ENCODE measurements around the gene LCNL1. TPM values are rescaled to one million over a fixed set of nuclear protein-coding genes. Genes with fewer than 3 reads are reported as not detected.

LCNL1 gene
- total and polyA plus RNA-seq, 10 of the 15 experiments (the other 5 are each of a cell fraction or from before 2014, with no cell fraction given): not detected

GRCh38 chr9:136971746-136972145 is 11.0 kb upstream of the LCNL1 start:
- ATAC-seq (no peak), FAIRE-seq (no peak), DNase-seq (ENCODE audit: low read depth, low spot score) (no peak)
- SMC1A ChIA-PET (ENCODE audit: uncharacterized antibody, unreplicated experiment): no interaction called here
- CTCF ChIA-PET: interaction anchor here (2.0 kb wide), 1 partner anchor 58 kb away, joined by 5 read pairs; no protein-coding TSS in a partner anchor
- H3K4me3 ChIP-seq: no peak overlapping the region
- no peaks in the 10 kb centered on the region for H3K79me2 ChIP-seq (ENCODE audit: control insufficient read depth, insufficient read depth, low read length)
- no peak overlapping the region for H3K9ac ChIP-seq (ENCODE audit: control insufficient read depth, insufficient read depth, low read length)
- H3K4me2 ChIP-seq (ENCODE audit: control insufficient read depth, insufficient read depth): no peak overlapping the region
- RAD21 ChIA-PET (ENCODE audit: unreplicated experiment): no interaction called here
- no peaks in the 10 kb centered on the region for H3K36me3 ChIP-seq (ENCODE audit: control insufficient read depth in 2 of 2, insufficient read depth in 2 of 2, low read length in 1 of 2)
- intact Hi-C loops (cut with micrococcal nuclease; ENCODE audit: unreplicated experiment) (no loop called here), in situ Hi-C loops (cut with MboI) (no loop called here)
- no peaks in the 10 kb centered on the region for H4K20me1 ChIP-seq (ENCODE audit: control insufficient read depth, insufficient read depth)
- no TSS peak for BruUV-seq (replicated peaks)
- no peaks in the 10 kb centered on the region for H3K9me3 ChIP-seq (replicated peaks; ENCODE audit: control insufficient read depth, insufficient read depth, low read length)
- no peaks in the 10 kb centered on the region; a peak in 1 of 4 replicates for H3K27me3 ChIP-seq (replicated peaks in 1 of 2; ENCODE audit: control insufficient read depth in 2 of 2, insufficient read depth in 2 of 2, low read length in 1 of 2)
- H3K27ac ChIP-seq (ENCODE audit: control insufficient read depth, insufficient read depth): no peak overlapping the region
- 15% methylated on average over 14 of the region's 14 CpGs for WGBS (ENCODE audit: insufficient coverage, insufficient replicate concordance, low lambda C conversion rate, missing lambda C conversion rate)
- H3K4me1 ChIP-seq (ENCODE audit: control insufficient read depth, insufficient read depth, low read length): no peaks in the 10 kb centered on the region
- H2AFZ ChIP-seq (ENCODE audit: control insufficient read depth, low read depth, low read length): no peak overlapping the region
- POLR2A ChIA-PET: no interaction called here
- TF ChIP-seq RAD51 (IDR thresholded peaks at IDR 0.05) (no peak), KAT2A (conservative IDR thresholded peaks at IDR 0.05; ENCODE audit: control insufficient read depth, low read depth, low read length) (no peak), NFIC (IDR thresholded peaks at IDR 0.05; ENCODE audit: low read depth, low read length) (no peak), CTCF (IDR thresholded peaks at IDR 0.05 in 2 of 3, conservative IDR thresholded peaks at IDR 0.05 in 1 of 3; ENCODE audit: control insufficient read depth in 2 of 3, extremely low read depth in 1 of 3, insufficient read depth in 1 of 3, low read depth in 3 of 3, low read length in 3 of 3) (no peak), CREB1 (IDR thresholded peaks at IDR 0.05; ENCODE audit: low read depth) (no peak), WRNIP1 (IDR thresholded peaks at IDR 0.05; ENCODE audit: borderline replicate concordance, low read depth, low read length) (no peak), GATAD2B (conservative IDR thresholded peaks at IDR 0.05; ENCODE audit: low read depth) (no peak), TCF7 (IDR thresholded peaks at IDR 0.05; ENCODE audit: borderline replicate concordance) (no peak), MEF2B (IDR thresholded peaks at IDR 0.05; ENCODE audit: partially characterized antibody, poor library complexity, severe bottlenecking) (no peak), MTA3 (IDR thresholded peaks at IDR 0.05; ENCODE audit: borderline replicate concordance, low read length) (no peak), SMAD1 (IDR thresholded peaks at IDR 0.05; ENCODE audit: low read depth, partially characterized antibody) (no peak), TARDBP (IDR thresholded peaks at IDR 0.05; ENCODE audit: borderline replicate concordance) (no peak)
- TF ChIP-seq, protein P1, sequence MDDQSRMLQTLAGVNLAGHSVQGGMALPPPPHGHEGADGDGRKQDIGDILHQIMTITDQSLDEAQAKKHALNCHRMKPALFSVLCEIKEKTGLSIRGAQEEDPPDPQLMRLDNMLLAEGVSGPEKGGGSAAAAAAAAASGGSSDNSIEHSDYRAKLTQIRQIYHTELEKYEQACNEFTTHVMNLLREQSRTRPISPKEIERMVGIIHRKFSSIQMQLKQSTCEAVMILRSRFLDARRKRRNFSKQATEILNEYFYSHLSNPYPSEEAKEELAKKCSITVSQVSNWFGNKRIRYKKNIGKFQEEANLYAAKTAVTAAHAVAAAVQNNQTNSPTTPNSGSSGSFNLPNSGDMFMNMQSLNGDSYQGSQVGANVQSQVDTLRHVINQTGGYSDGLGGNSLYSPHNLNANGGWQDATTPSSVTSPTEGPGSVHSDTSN (IDR thresholded peaks at IDR 0.05; ENCODE audit: insufficient replicate concordance, low read depth, low read length): no peak
- TF ChIP-seq, protein P2, sequence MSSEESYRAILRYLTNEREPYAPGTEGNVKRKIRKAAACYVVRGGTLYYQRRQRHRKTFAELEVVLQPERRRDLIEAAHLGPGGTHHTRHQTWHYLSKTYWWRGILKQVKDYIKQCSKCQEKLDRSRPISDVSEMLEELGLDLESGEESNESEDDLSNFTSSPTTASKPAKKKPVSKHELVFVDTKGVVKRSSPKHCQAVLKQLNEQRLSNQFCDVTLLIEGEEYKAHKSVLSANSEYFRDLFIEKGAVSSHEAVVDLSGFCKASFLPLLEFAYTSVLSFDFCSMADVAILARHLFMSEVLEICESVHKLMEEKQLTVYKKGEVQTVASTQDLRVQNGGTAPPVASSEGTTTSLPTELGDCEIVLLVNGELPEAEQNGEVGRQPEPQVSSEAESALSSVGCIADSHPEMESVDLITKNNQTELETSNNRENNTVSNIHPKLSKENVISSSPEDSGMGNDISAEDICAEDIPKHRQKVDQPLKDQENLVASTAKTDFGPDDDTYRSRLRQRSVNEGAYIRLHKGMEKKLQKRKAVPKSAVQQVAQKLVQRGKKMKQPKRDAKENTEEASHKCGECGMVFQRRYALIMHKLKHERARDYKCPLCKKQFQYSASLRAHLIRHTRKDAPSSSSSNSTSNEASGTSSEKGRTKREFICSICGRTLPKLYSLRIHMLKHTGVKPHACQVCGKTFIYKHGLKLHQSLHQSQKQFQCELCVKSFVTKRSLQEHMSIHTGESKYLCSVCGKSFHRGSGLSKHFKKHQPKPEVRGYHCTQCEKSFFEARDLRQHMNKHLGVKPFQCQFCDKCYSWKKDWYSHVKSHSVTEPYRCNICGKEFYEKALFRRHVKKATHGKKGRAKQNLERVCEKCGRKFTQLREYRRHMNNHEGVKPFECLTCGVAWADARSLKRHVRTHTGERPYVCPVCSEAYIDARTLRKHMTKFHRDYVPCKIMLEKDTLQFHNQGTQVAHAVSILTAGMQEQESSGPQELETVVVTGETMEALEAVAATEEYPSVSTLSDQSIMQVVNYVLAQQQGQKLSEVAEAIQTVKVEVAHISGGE (CRISPR knock-in tag; IDR thresholded peaks at IDR 0.05): no peak
